ENCODE data around the gene CLC. TPM values are rescaled to one million over a fixed set of nuclear protein-coding genes. Genes with fewer than 3 reads are reported as not detected.

CLC gene
- total and polyA plus RNA-seq, 2 of the 13 experiments (the other 11 are each of a cell fraction or from before 2014, with no cell fraction given) = not detected

- no TSS peak for BruUV-seq (replicated peaks)
Observed at GRCh38 chr19:39737351-39737750, 478 bp downstream of the CLC start.

More at GRCh38 chr19:39737351-39737750, 478 bp downstream of the CLC start:
- Histone ChIP-seq H3K9me3 (ENCODE audit: low read length) (no peaks in the 10 kb centered on the region), H2AFZ (ENCODE audit: low read length) (no peak overlapping the region), H3K9ac (ENCODE audit: insufficient read depth, low read depth, low read length) (no peak overlapping the region), H3K27ac (ENCODE audit: extremely low read length, insufficient read depth, low read length) (no peak overlapping the region), H3K79me2 (ENCODE audit: insufficient read depth, low read length) (no peaks in the 10 kb centered on the region), H3K36me3 (replicated peaks in 1 of 2; ENCODE audit: control insufficient read depth in 1 of 2, insufficient read depth in 2 of 2, low read length in 2 of 2) (no peaks in the 10 kb centered on the region), H3K4me3 (replicated peaks in 1 of 3; ENCODE audit: insufficient read depth in 1 of 3, low read depth in 2 of 3, low read length in 3 of 3) (no peak overlapping the region), H3K4me1 (ENCODE audit: insufficient read depth, low read length) (no peaks in the 10 kb centered on the region), H4K20me1 (ENCODE audit: insufficient read depth, low read length) (no peaks in the 10 kb centered on the region), H3K4me2 (ENCODE audit: low read depth, low read length) (no peak overlapping the region), H3K27me3 (ENCODE audit: control insufficient read depth in 1 of 2, insufficient read depth in 2 of 2, low read length in 2 of 2) (peaks cover 3 to 13% of the 10 kb centered on the region in 2 experiments; a peak in 1 of 5 replicates)
- TF ChIP-seq ZNF83 (CRISPR knock-in tag; IDR thresholded peaks at IDR 0.05; ENCODE audit: borderline replicate concordance) (no peak), POGK (CRISPR knock-in tag; conservative IDR thresholded peaks at IDR 0.05) (no peak), ZNF781 (CRISPR knock-in tag; IDR thresholded peaks at IDR 0.05; ENCODE audit: borderline replicate concordance, not compliant biosample characterization) (no peak), FOXA3 (CRISPR knock-in tag; IDR thresholded peaks at IDR 0.05) (no peak), SRSF9 (IDR thresholded peaks at IDR 0.05; ENCODE audit: borderline replicate concordance, insufficient read depth, low read depth, low read length, poor library complexity, severe bottlenecking) (no peak), ARID4A (CRISPR knock-in tag; IDR thresholded peaks at IDR 0.05; ENCODE audit: borderline replicate concordance) (no peak), ZNF580 (CRISPR knock-in tag; IDR thresholded peaks at IDR 0.05; ENCODE audit: borderline replicate concordance, low read depth) (no peak), ATF5 (CRISPR knock-in tag; IDR thresholded peaks at IDR 0.05; ENCODE audit: low read depth) (no peak), ARNT2 (CRISPR knock-in tag; IDR thresholded peaks at IDR 0.05; ENCODE audit: low read depth) (no peak), POLR2AphosphoS2 (IDR thresholded peaks at IDR 0.05; ENCODE audit: low read depth, low read length) (no peak)
- in situ Hi-C loops (cut with HindIII; ENCODE audit: extremely low pct_ligation_motif_present, low pct_unique_long_range_greater_than_20kb) = no loop called here
- FAIRE-seq = no peak
- CTCF ChIA-PET (ENCODE audit: low intra/inter-chr PET ratio, low total read pairs) = no interaction called here
- intact Hi-C loops (cut with micrococcal nuclease; ENCODE audit: unreplicated experiment) = no loop called here
- POLR2A ChIA-PET = no interaction called here
- DNase-seq (ENCODE audit: low spot score) = no peak
- 22% methylated on average over 3 of the region's 3 CpGs for WGBS (ENCODE audit: low lambda C conversion rate)
- ATAC-seq = no peak
